ENCODE data around the gene TMEM100.
"Not testable (repeated sequence)": the region's sequence is repeated elsewhere in the genome, so short reads cannot be mapped to it uniquely, and the experiment has no call there.

The TMEM100 gene

DNA sequence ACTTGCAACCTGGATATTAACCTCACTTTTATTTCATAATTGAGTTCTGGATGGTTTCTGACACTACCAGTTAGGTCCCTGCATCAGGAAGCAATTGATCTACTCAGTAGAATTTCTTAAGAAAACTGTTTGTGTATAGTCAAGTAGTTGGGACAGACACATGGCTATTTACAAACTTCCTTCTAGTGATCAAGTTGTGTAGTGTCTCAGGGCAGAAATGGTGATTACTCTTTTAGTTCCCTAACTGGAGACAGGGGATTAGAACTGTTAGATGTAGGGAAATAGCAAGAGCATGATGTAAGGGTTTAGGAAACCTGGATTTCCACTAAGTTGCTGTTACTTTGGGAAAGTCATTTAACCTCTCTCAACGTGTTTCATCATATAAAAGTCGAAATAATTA, 30.4 kb downstream of the TMEM100 start:
- DNase-seq (ENCODE audit: extremely low spot score, insufficient read length, low read depth) (no peak), FAIRE-seq (no peak)

- FAIRE-seq (no peak), DNase-seq (ENCODE audit: extremely low spot score, insufficient read length, low read depth) (no peak)
Observed at GRCh38 chr17:55691666-55692065, 31.0 kb downstream of the TMEM100 start.

DNA sequence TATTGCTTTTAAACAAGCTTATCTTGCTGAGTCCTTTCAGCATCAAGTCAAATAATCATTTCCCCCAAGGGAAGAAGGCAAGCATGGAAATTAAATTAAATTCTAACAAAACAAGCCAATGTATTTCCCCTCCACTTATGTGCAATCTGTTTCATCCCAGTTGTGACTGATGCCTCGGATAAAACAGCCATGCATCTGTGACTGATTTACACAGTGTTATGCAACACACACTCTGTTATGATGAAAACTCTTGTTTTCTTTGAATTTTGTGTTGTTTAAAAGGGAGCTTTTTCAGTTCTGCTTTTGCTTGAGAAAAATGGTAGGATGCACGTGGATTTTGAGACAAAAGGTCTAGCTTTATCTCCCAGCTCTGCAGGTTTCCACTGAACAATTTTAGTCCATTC, 32.6 kb downstream of the TMEM100 start:
- no peak for DNase-seq (ENCODE audit: extremely low spot score, insufficient read length, low read depth)
- FAIRE-seq: no peak

DNA sequence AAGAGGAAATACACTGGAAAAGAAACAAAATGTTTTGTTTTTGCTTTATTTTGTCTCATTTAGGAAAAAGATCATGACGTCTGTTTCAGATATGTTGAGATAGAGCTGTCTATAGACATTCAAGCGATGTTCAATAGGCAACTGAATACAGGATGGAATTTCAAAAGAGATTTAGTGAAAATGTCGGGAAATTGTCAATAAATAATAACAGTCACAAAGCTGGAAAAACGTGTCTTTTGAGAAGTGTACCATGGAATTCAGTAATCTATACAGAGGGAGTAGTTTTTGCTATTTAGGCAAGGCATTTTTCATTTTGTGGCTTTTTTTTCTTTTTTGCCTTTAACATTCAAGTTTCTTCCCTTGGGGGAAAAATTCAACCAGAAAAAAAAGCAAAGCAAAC, 33.0 kb downstream of the TMEM100 start:
- DNase-seq (ENCODE audit: extremely low spot score, insufficient read length, low read depth) (no peak), FAIRE-seq (no peak)

- DNase-seq (ENCODE audit: extremely low spot score, insufficient read length, low read depth) (no peak), FAIRE-seq (no peak)
Observed at GRCh38 chr17:55688057-55688456, 34.6 kb downstream of the TMEM100 start.

- FAIRE-seq: no peak
- DNase-seq (ENCODE audit: extremely low spot score, insufficient read length, low read depth): no peak
Observed at GRCh38 chr17:55687037-55687436, 35.6 kb downstream of the TMEM100 start.

- DNase-seq (ENCODE audit: extremely low spot score, insufficient read length, low read depth) (no peak), FAIRE-seq (no peak)
Observed at GRCh38 chr17:55683550-55684315, 38.9 kb downstream of the TMEM100 start.

DNA sequence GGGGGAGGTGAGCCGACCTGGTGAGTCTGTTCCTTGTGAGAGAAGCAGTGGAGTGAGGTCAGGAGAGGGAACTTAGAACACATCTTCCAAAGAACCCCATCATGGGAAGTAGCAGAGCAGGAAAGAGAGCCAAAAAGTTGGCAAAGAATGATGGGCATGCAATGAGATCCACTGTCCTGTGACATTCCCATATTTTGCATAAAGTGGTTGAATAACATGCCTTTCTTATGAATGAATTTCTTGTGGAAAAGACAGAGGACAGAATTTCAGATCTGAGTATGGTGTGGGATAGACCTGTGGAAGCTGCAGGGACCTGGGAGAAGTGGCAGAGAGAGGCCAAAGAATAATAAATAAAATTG, 41.3 kb downstream of the TMEM100 start:
- DNase-seq (ENCODE audit: extremely low spot score, insufficient read length, low read depth) (no peak), FAIRE-seq (no peak)

DNA sequence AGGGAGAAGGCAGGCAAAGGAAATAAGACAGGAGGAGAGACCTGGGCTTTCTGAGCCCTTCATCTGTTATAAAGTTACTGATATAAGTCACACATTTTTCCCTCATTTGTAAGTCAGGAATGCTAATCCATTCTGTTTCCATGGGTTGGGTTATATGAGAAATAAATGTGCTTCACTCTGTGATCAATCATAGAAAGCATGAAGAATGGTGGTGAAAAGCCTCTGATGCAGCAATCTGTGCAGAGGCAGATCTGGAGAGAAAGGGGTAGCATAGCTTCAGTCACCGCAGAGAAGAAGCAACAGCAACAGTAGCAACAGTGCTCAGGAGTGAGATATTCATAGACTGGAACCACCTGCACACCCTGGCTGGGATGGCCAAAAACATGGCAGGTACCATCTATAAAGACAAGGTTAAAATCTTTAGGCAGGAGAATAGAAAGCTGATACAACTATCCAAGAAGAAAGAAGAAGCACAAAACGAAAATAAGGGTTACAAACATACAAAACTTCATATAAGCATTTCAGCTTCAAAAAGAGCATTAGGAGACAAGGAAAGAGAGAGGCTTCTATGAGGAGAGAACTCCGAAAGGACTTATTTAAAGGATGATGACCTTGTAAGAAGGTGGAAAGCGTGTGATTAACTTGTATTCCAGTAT, 41.9 kb downstream of the TMEM100 start:
- DNase-seq (ENCODE audit: extremely low spot score, insufficient read length, low read depth): no peak
- FAIRE-seq: no peak

GRCh38 chr17:55677446-55677845, 45.2 kb downstream of the TMEM100 start:
- no peak for DNase-seq (ENCODE audit: extremely low spot score, insufficient read length, low read depth)
- no peak for FAIRE-seq

- FAIRE-seq (no peak), DNase-seq (ENCODE audit: extremely low spot score, insufficient read length, low read depth) (no peak)
Observed at GRCh38 chr17:55676274-55676673, 46.4 kb downstream of the TMEM100 start.

- DNase-seq (ENCODE audit: extremely low spot score, insufficient read length, low read depth) (no peak), FAIRE-seq (no peak)
Observed at GRCh38 chr17:55673743-55674506, 48.7 kb downstream of the TMEM100 start.

GRCh38 chr17:55672585-55673501, 49.8 kb downstream of the TMEM100 start:
- no peak for DNase-seq (ENCODE audit: extremely low spot score, insufficient read length, low read depth)
- FAIRE-seq: no peak

DNA sequence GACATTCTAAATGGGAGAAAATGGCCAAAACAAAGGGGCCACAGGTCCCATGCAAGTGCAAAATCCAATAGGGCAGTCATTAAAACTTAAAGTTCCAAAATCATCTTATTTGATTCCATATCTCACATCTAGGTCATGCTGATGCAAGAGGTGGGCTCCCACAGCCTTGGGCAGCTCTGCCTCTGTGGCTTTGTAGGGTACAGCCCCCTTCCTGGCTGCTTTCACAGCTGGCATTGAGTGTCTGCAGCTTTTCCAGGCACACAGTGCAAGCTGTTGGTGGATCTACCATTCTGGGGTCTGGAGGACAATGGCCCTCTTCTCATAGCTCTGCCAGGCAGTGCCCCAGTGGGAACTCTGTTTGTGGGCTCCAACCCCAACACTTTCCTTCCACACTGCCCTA, 50.7 kb downstream of the TMEM100 start:
- not testable (repeated sequence) for DNase-seq (ENCODE audit: extremely low spot score, insufficient read length, low read depth); FAIRE-seq
